HG03342 (cell line): ENCODE data around the gene DGKD.

Experiments used
- ATAC-seq: cut with Tn5 transposase; IDR thresholded peaks from one replicate; pipeline ENCODE4 v1.9.1; 2021; ENCODE audit warnings: mild to moderate bottlenecking, moderate library complexity; ENCODE audit not compliant: unreplicated experiment

The DGKD gene

GRCh38 chr2:233338046-233338445 lies 16.2 kb upstream of the DGKD start:
- no peak for ATAC-seq

- ATAC-seq, result no peak
Measured at GRCh38 chr2:233338812-233339368, 15.4 kb upstream of the DGKD start.

- no peak for ATAC-seq
Measured at GRCh38 chr2:233339427-233339826, 14.9 kb upstream of the DGKD start.

GRCh38 chr2:233341296-233341695 lies 13.0 kb upstream of the DGKD start:
- no peak for ATAC-seq

DNA sequence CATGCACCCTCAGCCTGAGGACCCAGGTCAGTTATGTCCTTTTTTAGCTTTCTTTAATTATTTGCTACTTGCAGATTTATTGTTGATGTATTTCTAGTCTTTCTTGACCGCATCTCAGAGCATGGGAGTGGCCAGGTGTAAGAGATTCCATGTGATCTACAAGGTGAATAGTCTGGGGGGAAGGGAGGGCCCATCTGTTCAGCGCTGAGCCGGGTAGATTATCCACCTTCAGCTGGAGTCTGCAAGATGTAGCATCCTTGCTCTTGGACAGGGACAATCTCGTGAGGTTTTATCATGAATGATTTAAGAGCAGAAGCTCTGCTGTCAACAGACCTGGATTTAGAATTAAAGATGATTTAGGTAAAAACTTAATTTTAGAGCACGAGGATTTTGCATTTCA lies 12.0 kb upstream of the DGKD start:
- no peak for ATAC-seq

- no peak for ATAC-seq
Measured at GRCh38 chr2:233343171-233343705, 11.1 kb upstream of the DGKD start.

DNA sequence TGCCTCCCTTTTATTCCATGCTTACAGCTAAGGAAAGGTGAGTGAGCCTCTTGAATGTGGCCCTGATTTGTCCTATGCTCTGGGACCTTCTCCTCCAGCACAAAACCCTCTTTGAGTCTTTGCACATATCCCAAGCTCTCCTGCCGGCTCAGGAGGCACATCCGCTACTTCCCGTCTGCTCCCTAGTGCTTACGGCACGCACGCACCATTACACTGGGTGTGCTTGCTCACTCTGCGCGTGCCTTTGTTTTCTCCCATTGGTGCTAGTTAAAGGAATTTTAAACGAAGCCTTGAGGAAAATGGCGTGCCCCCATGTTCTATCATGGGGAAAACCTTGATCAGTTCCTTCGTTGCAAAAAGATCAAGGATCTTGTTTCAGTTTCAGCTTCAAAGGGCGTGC lies 7.9 kb upstream of the DGKD start:
- ATAC-seq, result no peak

DNA sequence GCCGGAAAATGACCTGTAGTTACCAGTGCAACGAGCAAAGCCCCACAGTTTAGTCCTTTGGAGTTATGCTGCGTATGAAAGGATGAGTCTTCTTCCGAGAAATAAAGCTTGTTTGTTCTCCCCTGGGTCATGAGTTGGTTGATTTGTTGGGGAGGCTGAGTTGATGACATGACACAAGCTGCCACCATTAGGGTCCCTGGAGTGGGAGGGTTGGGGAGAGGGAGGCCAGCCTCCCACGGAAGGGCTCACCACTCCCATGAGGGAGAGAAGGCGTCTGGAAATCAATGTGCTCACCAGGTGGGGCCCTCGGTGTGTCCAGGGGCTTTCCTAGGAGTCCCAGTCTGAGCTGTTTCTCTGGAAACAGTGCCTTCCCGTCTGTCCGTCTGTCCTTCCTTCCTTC lies 7.4 kb upstream of the DGKD start:
- ATAC-seq, result no peak

DNA sequence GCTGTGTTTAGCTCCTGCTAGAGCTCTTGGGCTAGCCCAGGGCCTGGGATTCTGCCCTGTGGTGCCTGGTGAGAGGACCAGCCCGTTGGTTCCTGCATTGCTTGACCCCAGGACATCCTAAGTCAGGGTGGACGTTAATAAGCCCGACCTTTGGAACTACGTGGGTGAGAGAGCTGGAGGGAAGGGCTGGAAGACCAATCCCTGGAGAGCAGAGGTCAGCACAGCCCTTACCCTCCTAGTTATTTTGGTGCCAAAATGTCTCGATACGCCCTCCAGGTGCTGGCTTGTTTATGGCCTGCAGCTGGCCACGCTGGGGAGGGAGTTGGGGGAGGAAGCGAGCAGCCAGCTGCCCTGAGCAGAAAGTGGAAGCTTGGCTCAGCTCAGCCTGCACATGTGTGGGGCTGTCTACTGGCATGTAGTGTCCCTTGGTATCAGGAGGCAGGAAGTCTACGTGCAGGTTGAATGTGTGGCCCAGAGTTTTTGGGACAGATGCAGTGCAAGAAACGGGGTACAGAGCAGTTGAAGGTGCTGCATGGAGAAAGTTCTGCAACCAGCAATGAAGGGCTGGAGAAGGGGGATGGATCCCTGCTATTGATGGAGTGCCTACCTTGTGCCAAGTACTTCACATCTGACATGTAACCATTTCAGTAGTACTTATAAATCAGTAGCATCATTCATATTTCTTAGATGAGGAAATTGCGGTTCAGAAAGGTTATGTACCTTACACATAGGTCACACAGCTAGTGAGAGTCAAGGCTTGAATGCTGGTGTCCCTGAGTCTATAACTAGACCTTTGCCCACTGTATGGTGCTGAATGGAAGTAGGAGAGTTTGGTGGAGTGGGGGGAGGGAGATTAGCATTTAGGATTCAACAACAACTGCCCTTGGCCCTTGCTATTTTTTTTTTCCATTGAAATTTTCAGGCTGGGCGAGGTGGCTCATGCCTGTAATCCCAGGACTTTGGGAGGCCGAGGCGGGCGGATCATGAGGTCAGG lies 5.0 kb upstream of the DGKD start:
- peak; percentile 44 for ATAC-seq

GRCh38 chr2:233350708-233351107 lies 3.6 kb upstream of the DGKD start:
- ATAC-seq, result no peak

- ATAC-seq, result no peak
Measured at GRCh38 chr2:233351423-233351822, 2.9 kb upstream of the DGKD start.

DNA sequence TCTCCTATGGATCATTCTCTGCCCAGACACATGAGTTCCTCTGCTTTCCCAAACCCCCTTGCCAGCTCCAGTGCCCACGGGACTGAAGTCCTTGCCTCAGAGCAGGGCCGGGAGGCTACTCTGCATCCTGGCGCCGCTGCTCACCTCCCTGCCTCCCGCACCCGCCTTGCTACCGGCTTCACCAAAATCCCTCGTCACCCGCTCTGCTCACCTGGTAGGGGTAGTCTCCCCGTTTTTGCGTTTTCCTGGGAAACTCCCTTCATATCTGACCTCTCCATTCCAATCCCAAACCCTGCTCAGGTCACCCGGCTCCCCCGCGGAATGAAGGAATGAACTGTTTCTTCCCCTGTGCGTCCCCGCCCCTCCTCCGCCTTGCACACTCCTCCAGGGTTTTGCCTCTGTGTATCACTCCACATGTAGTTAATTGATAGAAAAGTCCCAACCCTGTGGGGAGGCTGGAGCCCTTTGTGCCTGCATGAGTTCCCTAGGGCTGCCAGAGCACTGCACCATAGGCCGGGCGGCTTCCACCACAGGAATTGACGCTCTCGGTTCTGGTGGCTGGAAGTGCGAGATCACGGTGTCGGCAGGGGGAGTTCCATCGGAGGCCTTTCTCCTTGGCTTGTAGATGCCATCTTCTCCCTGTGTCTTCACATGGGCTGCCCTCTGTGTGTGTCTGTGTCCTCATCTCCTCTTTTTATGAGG lies 2.0 kb upstream of the DGKD start:
- ATAC-seq, result no peak

DNA sequence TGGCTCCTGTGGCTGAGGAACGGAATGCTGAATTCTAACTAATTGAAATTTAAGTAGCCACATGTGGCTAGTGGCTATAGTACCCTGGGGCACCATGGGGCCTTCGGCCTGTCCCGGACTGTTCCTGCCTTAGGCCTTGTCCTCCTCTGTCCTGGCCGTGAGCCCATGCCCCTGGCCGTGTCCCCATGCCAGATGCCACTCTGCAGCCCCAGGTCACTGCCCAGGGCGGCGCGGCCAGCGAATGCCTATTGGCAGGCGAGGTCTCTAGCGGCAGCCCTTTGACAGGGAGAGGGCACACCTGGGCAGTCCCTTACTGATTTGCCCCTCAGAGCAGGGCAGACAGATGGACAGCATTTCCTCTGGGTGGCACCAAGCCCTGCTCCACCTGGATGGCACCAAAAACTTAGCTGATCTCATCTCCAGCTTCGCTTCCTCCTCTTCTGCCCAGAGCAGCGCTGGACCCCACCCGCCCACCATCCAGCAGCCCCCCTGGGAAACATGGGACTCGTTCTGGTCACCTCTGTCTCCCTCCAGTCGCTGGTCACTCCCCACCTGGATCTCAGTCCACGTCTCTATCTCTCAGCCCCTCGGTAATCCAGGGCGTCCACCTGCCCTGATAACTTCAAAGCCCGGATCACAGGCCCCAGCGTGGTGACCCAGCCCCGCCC lies 1.1 kb upstream of the DGKD start:
- no peak for ATAC-seq

- ATAC-seq, result peak; percentile 41
Measured at GRCh38 chr2:233354500-233354924, 218 bp downstream of the DGKD start.

- no peak for ATAC-seq
Measured at GRCh38 chr2:233354971-233355574, 779 bp downstream of the DGKD start.

DNA sequence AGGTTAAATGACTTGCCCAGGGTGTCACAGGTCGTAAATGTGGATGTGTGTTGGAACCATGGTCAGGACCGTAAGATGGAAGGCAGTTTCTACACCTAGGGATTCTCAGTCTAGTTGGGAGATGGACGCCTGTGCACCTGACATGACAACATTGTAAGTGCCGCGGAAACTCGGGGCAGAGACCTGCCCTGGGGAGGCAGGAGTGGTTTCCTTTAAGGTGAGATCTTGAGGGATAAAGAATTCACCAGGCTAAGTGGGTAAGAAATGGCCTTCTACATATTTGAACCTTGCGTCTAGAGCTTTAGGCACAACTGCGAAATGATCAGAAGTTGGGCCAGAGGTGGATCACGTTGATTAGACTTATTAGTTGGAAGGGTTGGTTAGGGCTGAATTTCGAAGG lies 1.6 kb downstream of the DGKD start:
- ATAC-seq, result no peak

GRCh38 chr2:233356546-233357308 lies 2.4 kb downstream of the DGKD start:
- ATAC-seq, result no peak

GRCh38 chr2:233358335-233358734 lies 4.0 kb downstream of the DGKD start:
- ATAC-seq, result no peak

DNA sequence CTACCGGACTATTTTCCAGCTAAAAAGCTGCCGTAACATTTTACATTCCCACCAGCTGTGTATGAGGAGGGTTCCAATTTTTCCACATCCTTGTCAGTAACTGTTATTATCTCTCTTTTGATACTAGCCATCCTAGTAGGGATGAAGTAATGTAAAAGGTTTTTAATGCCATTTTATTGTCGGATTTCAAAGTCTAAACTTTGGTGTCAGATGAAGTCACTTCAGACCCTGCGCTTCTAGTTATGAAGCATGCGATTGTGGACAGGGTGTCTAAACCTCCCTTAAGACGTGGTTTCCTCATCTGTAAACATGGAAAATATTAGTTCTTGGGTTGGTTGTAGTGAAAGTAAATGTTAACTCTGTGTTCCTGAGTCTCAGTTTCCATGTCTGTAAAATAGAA lies 4.7 kb downstream of the DGKD start:
- no peak for ATAC-seq

- no peak for ATAC-seq
Measured at GRCh38 chr2:233359823-233360222, 5.5 kb downstream of the DGKD start.
